ENCODE results near the gene RETNLB. TPM values are rescaled to one million over a fixed set of nuclear protein-coding genes. Genes with fewer than 3 reads are reported as not detected.

RETNLB gene
- total RNA-seq, 1 donor from 2014 or later = not detected

GRCh38 chr3:108744762-108745161 lies 12.4 kb downstream of the RETNLB start:
- DNase-seq (ENCODE audit: low spot score) = no peak
- no peak overlapping the region for H3K27ac Mint-ChIP-seq (ENCODE audit: unreplicated experiment)
- peaks cover 5% of the 10 kb centered on the region for H3K27me3 Mint-ChIP-seq (ENCODE audit: unreplicated experiment)
- H3K4me1 Mint-ChIP-seq (ENCODE audit: unreplicated experiment) = no peaks in the 10 kb centered on the region
- no peaks in the 10 kb centered on the region for H3K9me3 Mint-ChIP-seq (ENCODE audit: unreplicated experiment)
- no peaks in the 10 kb centered on the region for H3K36me3 Mint-ChIP-seq (ENCODE audit: low read depth, unreplicated experiment)
- H3K4me3 Mint-ChIP-seq (ENCODE audit: unreplicated experiment) = no peak overlapping the region
- TF ChIP-seq CTCF (IDR thresholded peaks at IDR 0.05; ENCODE audit: unreplicated experiment) = no peak

- Mint-ChIP-seq H3K4me3 (ENCODE audit: unreplicated experiment) (no peak overlapping the region), H3K9me3 (ENCODE audit: unreplicated experiment) (no peaks in the 10 kb centered on the region), H3K27me3 (ENCODE audit: unreplicated experiment) (peaks cover 5% of the 10 kb centered on the region), H3K4me1 (ENCODE audit: unreplicated experiment) (no peaks in the 10 kb centered on the region), H3K27ac (ENCODE audit: unreplicated experiment) (no peak overlapping the region), H3K36me3 (ENCODE audit: low read depth, unreplicated experiment) (no peaks in the 10 kb centered on the region)
- no peak for DNase-seq (ENCODE audit: low spot score)
- no peak for TF ChIP-seq CTCF (IDR thresholded peaks at IDR 0.05; ENCODE audit: unreplicated experiment)
Measured at GRCh38 chr3:108742929-108743328, 14.3 kb downstream of the RETNLB start.

- Mint-ChIP-seq H3K36me3 (ENCODE audit: low read depth, unreplicated experiment) (no peaks in the 10 kb centered on the region), H3K4me1 (ENCODE audit: unreplicated experiment) (no peaks in the 10 kb centered on the region), H3K27ac (ENCODE audit: unreplicated experiment) (no peak overlapping the region), H3K27me3 (ENCODE audit: unreplicated experiment) (peaks cover 4% of the 10 kb centered on the region), H3K4me3 (ENCODE audit: unreplicated experiment) (no peak overlapping the region), H3K9me3 (ENCODE audit: unreplicated experiment) (no peaks in the 10 kb centered on the region)
- DNase-seq (ENCODE audit: low spot score) = no peak
- TF ChIP-seq CTCF (IDR thresholded peaks at IDR 0.05; ENCODE audit: unreplicated experiment) = no peak
Measured at GRCh38 chr3:108736821-108737220, 20.4 kb downstream of the RETNLB start.

- Mint-ChIP-seq H3K27me3 (ENCODE audit: unreplicated experiment) (peaks cover 9% of the 10 kb centered on the region), H3K9me3 (ENCODE audit: unreplicated experiment) (no peaks in the 10 kb centered on the region), H3K4me3 (ENCODE audit: unreplicated experiment) (no peak overlapping the region), H3K36me3 (ENCODE audit: low read depth, unreplicated experiment) (no peaks in the 10 kb centered on the region), H3K4me1 (ENCODE audit: unreplicated experiment) (peaks cover 3% of the 10 kb centered on the region), H3K27ac (ENCODE audit: unreplicated experiment) (no peak overlapping the region)
- DNase-seq (ENCODE audit: low spot score) = no peak
- TF ChIP-seq CTCF (IDR thresholded peaks at IDR 0.05; ENCODE audit: unreplicated experiment) = no peak
Measured at GRCh38 chr3:108728934-108729333, 28.3 kb downstream of the RETNLB start.

GRCh38 chr3:108728105-108728504 lies 29.1 kb downstream of the RETNLB start:
- Mint-ChIP-seq H3K27me3 (ENCODE audit: unreplicated experiment) (peaks cover 9% of the 10 kb centered on the region), H3K9me3 (ENCODE audit: unreplicated experiment) (no peaks in the 10 kb centered on the region), H3K4me1 (ENCODE audit: unreplicated experiment) (peaks cover 3% of the 10 kb centered on the region), H3K4me3 (ENCODE audit: unreplicated experiment) (no peak overlapping the region), H3K27ac (ENCODE audit: unreplicated experiment) (no peak overlapping the region), H3K36me3 (ENCODE audit: low read depth, unreplicated experiment) (no peaks in the 10 kb centered on the region)
- TF ChIP-seq CTCF (IDR thresholded peaks at IDR 0.05; ENCODE audit: unreplicated experiment) = no peak
- DNase-seq (ENCODE audit: low spot score) = no peak

All from endothelial cell (in vitro differentiated cells).